HG02884 (cell line): ENCODE measurements around the gene SDF4.

Experiments
- ATAC-seq: cut with Tn5 transposase; IDR thresholded peaks from one replicate; pipeline ENCODE4 v1.9.1; 2021; ENCODE audit warnings: mild to moderate bottlenecking, moderate library complexity; ENCODE audit not compliant: unreplicated experiment

Gene SDF4

GRCh38 chr1:1215080-1215676 lies 16.6 kb downstream of the SDF4 start:
- no peak for ATAC-seq

- no peak for ATAC-seq
These were observed 18.2 kb downstream of the SDF4 start, which contains the start of gene TNFRSF4 for GRCh38 chr1:1213345-1214265. Gene TNFRSF4 (minus strand): TSS chr1:1214153. CDS start chr1:1214127, 26 bp downstream.

DNA sequence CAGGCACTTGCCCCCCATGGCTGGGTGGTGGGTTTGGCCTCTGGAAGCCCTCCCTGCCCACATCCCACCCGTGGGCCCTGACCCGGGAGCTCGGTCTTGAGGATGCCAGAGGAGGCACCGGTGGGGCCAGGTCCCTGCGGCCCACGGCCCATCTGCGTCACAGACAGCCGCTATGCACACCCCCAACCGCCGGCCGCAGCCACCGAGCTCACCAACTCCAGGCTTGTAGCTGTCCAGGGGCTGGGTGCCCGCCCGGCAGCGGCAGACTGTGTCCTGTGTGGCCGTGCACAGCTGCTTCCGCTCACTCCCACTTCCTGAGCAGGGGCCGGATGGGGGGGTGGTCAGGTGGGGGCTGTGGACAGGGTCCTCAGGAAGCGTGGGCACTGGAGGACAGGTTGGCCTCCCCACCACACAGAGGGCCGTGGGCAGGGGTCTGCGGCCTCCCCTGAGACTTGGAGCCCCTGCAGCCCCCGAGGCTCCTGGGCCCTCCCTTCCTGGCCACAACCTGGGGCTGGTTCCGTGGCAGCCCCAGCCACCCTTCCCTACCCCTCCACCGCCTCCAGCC lies 18.9 kb downstream of the SDF4 start:
- no peak for ATAC-seq

GRCh38 chr1:1211541-1212441 lies 20.0 kb downstream of the SDF4 start:
- ATAC-seq, result no peak

DNA sequence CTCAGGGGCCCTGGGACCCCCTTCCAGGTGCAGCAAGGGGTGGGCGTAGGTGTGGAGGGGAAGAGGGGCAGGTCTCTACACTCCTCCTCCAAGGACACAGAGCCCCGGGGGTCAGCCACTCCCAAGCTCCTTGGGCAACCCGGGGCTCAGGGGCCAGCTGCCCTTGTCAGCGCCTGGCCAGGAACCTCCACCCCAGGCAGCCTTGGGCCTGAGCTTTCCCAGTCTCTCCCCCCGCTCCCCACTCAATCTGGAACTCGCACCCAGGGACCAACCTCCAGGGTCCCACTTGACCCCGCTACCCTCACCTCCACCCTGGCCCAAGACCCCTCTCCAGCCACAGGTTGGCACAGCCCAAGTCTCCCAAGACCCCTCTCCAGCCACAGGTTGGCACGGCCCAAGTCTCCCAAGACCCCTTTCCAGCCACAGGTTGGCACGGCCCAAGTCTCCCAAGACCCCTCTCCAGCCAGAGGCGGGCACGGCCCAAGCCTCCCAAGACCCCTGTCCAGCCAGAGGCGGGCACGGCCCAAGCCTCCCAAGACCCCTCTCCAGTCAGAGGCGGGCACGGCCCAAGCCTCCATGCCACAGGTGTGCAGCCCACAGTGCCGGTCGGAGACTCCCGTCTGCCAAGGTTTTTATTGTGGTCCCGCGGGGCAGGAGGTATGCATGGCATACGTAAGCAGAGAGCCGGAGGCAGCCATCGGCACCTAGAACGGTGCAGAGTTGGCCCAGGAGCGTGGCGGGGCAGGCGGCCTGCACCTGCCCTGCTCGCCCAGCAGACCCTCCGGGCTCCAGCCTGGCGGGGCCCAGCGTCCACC lies 20.9 kb downstream of the SDF4 start:
- ATAC-seq, result no peak

DNA sequence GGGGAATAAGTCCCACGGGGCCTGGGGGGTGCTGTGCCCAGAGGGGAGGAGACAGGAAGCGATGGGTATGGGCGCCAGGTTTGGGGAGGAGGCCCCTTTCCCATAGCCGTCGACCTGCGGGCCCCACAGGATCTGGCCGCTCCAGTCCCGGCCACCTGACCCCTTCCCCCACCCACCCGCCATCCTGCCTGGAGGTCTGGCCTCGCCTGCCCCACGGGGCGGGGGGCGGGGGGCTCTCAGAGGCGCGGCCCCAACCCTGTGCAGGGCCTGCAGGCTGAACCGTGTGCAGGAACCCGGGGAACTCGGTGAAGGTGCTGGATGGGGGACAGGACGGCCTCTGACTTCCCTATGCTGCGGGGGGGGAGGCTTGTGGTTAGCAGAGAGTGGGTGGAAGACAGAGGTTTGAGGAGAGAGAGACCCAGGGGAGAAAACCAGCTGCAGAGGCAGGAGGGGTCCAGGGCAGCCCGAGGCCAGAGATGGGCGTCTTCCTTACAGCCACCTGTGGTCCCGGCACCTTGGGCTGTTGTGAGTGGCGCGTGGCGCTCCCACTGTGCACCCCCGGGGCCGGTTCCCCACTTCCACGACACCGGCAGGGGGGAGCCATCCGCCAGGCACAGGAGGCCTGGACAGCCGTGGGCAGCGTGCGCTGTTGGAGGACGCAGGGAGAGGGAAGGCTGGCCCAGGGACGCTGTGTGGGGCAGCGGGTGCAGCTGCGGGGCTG lies 22.9 kb downstream of the SDF4 start:
- no peak for ATAC-seq

- no peak for ATAC-seq
These were observed 24.3 kb downstream of the SDF4 start for GRCh38 chr1:1207571-1207892.

GRCh38 chr1:1206966-1207531 lies 24.8 kb downstream of the SDF4 start:
- no peak for ATAC-seq

GRCh38 chr1:1206376-1206965 lies 25.3 kb downstream of the SDF4 start, which contains the start of gene TNFRSF18:
Gene TNFRSF18 (minus strand): TSS chr1:1206592. CDS start chr1:1206571, 21 bp downstream.
- no peak for ATAC-seq

GRCh38 chr1:1205769-1206375 lies 25.9 kb downstream of the SDF4 start:
- no peak for ATAC-seq

- no peak for ATAC-seq
These were observed 26.6 kb downstream of the SDF4 start for GRCh38 chr1:1204998-1205768.

DNA sequence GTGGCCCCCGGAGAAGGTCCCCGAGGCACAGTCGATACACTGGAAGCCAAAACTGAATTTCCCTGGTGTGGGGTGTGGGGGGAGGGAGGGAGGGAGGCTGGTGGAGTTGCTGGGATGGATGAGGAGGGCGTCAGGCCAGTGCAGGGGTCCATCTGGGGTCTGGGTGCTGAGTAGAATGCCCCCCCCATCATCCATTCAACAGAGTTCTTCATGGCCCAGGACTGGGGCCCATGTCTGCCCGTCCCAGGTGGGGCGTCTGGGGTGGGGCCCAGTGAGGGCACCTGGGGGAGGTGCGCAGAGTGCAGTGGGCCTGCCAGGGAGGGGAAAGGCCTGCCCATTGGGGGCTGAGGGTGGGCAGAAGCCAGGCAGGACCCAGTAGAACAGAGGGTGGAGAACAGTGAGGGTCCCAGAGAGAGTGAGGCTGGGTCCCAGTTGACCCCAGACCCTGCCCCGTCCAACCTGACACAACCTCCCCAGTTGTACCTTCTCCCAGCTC lies 27.3 kb downstream of the SDF4 start:
- no peak for ATAC-seq

- no peak for ATAC-seq
These were observed 28.0 kb downstream of the SDF4 start for GRCh38 chr1:1203561-1204424.

- ATAC-seq, result no peak
These were observed 28.8 kb downstream of the SDF4 start for GRCh38 chr1:1202831-1203560.

DNA sequence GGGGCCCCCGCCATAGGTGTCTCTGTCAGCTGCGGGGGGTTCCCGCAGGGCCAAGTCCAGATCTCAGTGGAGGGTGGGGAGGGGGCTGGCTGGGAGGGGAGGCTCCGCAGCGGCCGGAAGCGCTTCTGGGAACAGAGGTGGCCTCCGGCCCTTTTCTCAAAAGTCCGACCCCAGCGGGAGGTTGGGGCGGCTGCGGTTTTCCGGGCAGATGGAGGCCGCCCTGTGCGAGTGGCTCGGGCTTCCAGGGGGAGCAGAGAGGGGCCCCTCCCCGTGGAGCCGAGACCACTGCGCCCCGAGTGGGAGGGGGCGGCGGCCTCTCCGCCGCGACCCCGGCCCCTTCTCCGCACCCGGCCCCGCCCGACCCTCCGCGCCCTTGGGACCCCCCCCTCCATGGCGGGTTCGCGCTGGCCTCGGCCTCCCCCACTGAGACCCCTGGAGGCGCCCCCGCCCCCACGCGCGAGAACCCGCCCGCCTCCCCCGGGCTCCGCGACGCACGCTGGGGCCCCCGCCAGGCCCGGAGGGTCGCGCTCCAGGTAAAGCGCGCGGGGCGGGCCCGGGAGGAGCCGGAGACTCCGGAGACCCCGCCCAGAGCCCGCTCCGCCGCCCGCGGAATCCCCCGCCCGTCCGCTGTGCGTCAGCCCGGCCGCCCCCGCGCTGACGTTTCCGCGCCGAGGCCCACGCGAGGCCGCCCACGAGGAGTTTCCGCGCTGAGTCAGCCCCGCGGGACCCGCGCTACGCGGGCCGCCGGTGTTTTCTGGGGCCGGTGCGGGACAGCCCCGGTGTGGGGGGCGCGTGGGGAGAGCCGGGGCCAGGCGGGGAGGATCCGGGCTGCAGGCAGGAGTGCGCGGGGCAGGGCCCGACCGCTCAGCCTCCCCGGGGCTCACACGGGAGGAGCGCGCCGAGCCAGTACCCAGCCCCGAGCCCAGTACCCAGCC lies 30.7 kb downstream of the SDF4 start:
- no peak for ATAC-seq
